Kidney (tissue), 14 donors: ENCODE results near the gene NAB2. TPM values are rescaled to one million over a fixed set of nuclear protein-coding genes. Genes with fewer than 3 reads are reported as not detected.

Experiments used
- DNase-seq, 5 donors: peaks; one replicate each; pipeline ENCODE4 v3.0.0-alpha.2; 2013 to 2020
- FAIRE-seq: peaks from 2 replicates; lab custom pipeline; 2012; peaks lifted over from hg19 to GRCh38; lab: Jason Lieb, UNC
- H3K27ac ChIP-seq, 2 donors: one replicate each; pipeline ENCODE4 v1.7.0; 2013; ENCODE audit warnings: low read depth in 2 of 2, low read length in 2 of 2, inconsistent platforms in 1 of 2
- H3K27me3 ChIP-seq: one replicate; pipeline ENCODE4 v1.7.1; 2013; ENCODE audit warnings: low read length, inconsistent platforms; ENCODE audit not compliant: control insufficient read depth, insufficient read depth
- H3K36me3 ChIP-seq, 3 donors: one replicate each; pipeline versions ENCODE4 v1.7.0 to v1.7.1; 2013; ENCODE audit warnings: low read length in 3 of 3, control low read depth in 1 of 3, inconsistent platforms in 1 of 3; ENCODE audit not compliant: insufficient read depth in 3 of 3, control insufficient read depth in 2 of 3
- H3K4me1 ChIP-seq, 3 donors: one replicate each; pipeline versions ENCODE4 v1.7.0 to v1.7.1; 2013; ENCODE audit warnings: low read length in 3 of 3, inconsistent platforms in 1 of 3, low read depth in 1 of 3; ENCODE audit not compliant: control insufficient read depth in 2 of 3, insufficient read depth in 2 of 3
- H3K4me3 ChIP-seq, 3 donors: one replicate each; pipeline versions ENCODE4 v1.7.0 to v1.8.1; 2013; ENCODE audit warnings: low read length in 3 of 3, control low read depth in 1 of 3, inconsistent platforms in 1 of 3
- H3K9ac ChIP-seq, 3 donors: one replicate each; pipeline versions ENCODE4 v1.7.0 to v1.7.1; 2013; ENCODE audit warnings: low read length in 3 of 3, control low read depth in 1 of 3, inconsistent platforms in 1 of 3
- H3K9me3 ChIP-seq, 3 donors: one replicate each; pipeline versions ENCODE4 v1.7.0 to v1.7.1; 2013; ENCODE audit warnings: low read length in 3 of 3, control low read depth in 1 of 3, inconsistent platforms in 1 of 3; ENCODE audit not compliant: control insufficient read depth in 2 of 3, insufficient read depth in 1 of 3
- intact Hi-C: fragments of 100-400 bp; cut with DNase I; formaldehyde crosslinking; loops from one replicate; pipeline ENCODE4 v1.11.1; 2022
- polyA plus RNA-seq: library from polyadenylated mRNA; stranded (reverse); fragments of 350-450 nt; fragmentation: Illumina TruSeq; extraction: RNeasy Lipid Tissue Mini Kit (QIAGEN cat#74804); gene quantifications from one replicate; pipeline ENCODE4 v1.2.3, GENCODE V29; 2014; ENCODE audit warnings: low read depth, low replicate concordance; ENCODE audit not compliant: insufficient read depth
- total RNA-seq: library from RNA; stranded (reverse); fragmentation: NEBNext Ultra II Directional; extraction: Animal tissue kit (Norgen Biotek cat#: 25700); gene quantifications from one replicate; pipeline ENCODE4 v1.2.1, GENCODE V29; 2021
- TF ChIP-seq, protein P1 (sequence below): IDR thresholded peaks from 3 replicates; pipeline ENCODE4 v1.5.1; 2012; ENCODE audit warnings: mild to moderate bottlenecking, moderate library complexity, borderline replicate concordance; ENCODE audit not compliant: insufficient read depth; ENCODE audit errors: extremely low read depth
- donor health status: control.
- donor health status: control.
- donor health status: control.
- donor health status: control.
- donor health status: control.
- donor health status: DM: yes; HTN: yes; CAD: no.
- donor health status: Normal renal cell carcinoma (clear cell type).

Gene NAB2
- total and polyA plus RNA-seq, 2 donors from 2014 or later: 13.9 to 28.0 TPM

DNA sequence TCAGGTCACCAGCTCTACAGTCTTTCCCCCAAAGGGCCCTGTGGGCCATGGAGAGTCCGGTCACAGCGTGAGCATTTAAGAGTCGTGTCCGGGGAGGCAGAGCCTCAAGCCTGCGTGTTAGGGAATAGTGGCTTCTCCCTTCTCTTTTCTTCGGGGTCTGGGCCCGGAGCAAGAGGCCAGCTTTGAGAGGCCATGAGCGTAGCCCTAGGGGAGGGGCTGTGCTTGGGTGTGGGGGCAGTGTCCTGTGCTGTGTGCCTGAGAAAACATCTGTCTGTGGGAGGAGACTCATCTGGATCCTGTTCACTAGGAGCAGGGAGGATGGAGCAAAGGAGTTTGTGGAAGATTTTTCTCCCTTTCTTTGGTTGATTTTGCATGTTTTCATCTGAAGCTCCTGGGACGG lies 53.2 kb downstream of the NAB2 start:
- no peak overlapping the region for H3K4me3 ChIP-seq
- no peak overlapping the region for H3K9ac ChIP-seq
- no peaks in the 10 kb centered on the region for H3K9me3 ChIP-seq
- peaks cover 13 to 35% (median 17%) of the 10 kb centered on the region in 3 donors for H3K36me3 ChIP-seq
- no peaks in the 10 kb centered on the region for H3K27me3 ChIP-seq
- TF ChIP-seq, protein P1, sequence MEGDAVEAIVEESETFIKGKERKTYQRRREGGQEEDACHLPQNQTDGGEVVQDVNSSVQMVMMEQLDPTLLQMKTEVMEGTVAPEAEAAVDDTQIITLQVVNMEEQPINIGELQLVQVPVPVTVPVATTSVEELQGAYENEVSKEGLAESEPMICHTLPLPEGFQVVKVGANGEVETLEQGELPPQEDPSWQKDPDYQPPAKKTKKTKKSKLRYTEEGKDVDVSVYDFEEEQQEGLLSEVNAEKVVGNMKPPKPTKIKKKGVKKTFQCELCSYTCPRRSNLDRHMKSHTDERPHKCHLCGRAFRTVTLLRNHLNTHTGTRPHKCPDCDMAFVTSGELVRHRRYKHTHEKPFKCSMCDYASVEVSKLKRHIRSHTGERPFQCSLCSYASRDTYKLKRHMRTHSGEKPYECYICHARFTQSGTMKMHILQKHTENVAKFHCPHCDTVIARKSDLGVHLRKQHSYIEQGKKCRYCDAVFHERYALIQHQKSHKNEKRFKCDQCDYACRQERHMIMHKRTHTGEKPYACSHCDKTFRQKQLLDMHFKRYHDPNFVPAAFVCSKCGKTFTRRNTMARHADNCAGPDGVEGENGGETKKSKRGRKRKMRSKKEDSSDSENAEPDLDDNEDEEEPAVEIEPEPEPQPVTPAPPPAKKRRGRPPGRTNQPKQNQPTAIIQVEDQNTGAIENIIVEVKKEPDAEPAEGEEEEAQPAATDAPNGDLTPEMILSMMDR: no peak
- H3K4me1 ChIP-seq: peaks cover 0 to 8% (median 0%) of the 10 kb centered on the region in 3 donors
- intact Hi-C loops: no loop called here
- no peak overlapping the region for H3K27ac ChIP-seq
- FAIRE-seq (no peak), DNase-seq (peak in 3 of 5 donors; percentile 41 to 65 (median 44))

DNA sequence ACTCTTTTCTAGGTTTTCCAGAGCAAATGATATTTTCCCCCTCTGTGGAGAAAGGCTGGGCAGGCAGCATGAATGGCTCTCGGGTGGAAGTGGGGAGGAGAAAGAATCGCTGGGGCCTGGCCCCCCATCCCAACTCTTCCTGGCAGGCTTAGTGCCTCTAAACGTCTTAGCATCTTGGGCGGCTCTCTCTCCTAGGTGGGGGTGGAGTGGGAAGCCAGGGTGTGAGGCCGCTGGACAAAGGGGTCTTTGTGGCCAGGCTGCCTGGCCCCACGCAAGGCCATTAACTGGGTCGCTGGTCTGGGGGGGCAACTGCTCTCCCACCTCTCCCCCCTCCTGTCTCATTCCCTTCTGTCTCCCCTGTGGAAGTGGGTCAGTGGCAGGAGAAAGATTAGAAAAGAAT lies 53.8 kb downstream of the NAB2 start:
- Histone ChIP-seq H3K9me3 (no peaks in the 10 kb centered on the region), H3K36me3 (peaks cover 13 to 35% (median 17%) of the 10 kb centered on the region in 3 donors), H3K4me1 (peaks cover 0 to 10% (median 0%) of the 10 kb centered on the region in 3 donors), H3K27me3 (no peaks in the 10 kb centered on the region), H3K9ac (no peak overlapping the region), H3K4me3 (no peak overlapping the region), H3K27ac (no peak overlapping the region)
- TF ChIP-seq, protein P1: no peak
- intact Hi-C loops: no loop called here
- FAIRE-seq: no peak
- no peak for DNase-seq

DNA sequence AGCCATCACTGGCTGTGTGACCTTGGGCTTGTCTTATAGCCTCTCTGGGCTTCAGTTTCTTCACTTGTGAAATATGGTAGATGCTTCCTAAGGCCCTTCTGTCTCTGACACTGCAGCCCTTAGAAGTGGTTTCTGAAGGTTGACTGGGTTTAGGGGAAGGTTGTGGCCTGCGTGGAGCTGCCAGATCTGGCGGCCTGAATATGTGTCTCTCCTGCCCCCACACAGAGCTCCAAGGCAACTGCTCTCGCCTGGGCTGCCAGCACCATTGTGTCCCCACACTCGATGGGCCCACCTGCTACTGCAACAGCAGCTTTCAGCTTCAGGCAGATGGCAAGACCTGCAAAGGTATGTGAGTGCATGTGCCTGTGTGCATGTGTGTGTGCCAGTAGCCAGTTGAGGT lies 54.5 kb downstream of the NAB2 start:
- Histone ChIP-seq H3K4me3 (no peak overlapping the region), H3K27ac (no peak overlapping the region), H3K9me3 (no peaks in the 10 kb centered on the region), H3K36me3 (peaks cover 13 to 35% (median 17%) of the 10 kb centered on the region in 3 donors), H3K4me1 (peaks cover 0 to 13% (median 0%) of the 10 kb centered on the region in 3 donors), H3K27me3 (no peaks in the 10 kb centered on the region), H3K9ac (no peak overlapping the region)
- FAIRE-seq: no peak
- intact Hi-C loops: no loop called here
- TF ChIP-seq, protein P1: no peak
- no peak for DNase-seq

Other genes with a start within 250 kb of the NAB2 start
- not detected for gene SDR9C7, start 154.7 kb upstream of the NAB2 start, total RNA-seq
- gene SDR9C7, start 154.7 kb upstream of the NAB2 start, polyA plus RNA-seq: not detected
- 0.41 TPM for gene RDH16, start 131.5 kb upstream of the NAB2 start, total RNA-seq
- gene RDH16, start 131.5 kb upstream of the NAB2 start, polyA plus RNA-seq: 0.15 TPM
- 6.6 TPM for gene ZBTB39, start 82.6 kb upstream of the NAB2 start, total RNA-seq
- 1.4 TPM for gene ZBTB39, start 82.6 kb upstream of the NAB2 start, polyA plus RNA-seq
- gene TAC3, start 72.6 kb upstream of the NAB2 start, total RNA-seq: not detected
- not detected for gene TAC3, start 72.6 kb upstream of the NAB2 start, polyA plus RNA-seq
- gene MYO1A, start 39.0 kb upstream of the NAB2 start, total RNA-seq: 0.25 TPM
- 0.77 TPM for gene MYO1A, start 39.0 kb upstream of the NAB2 start, polyA plus RNA-seq
- gene NEMP1, start 10.3 kb upstream of the NAB2 start, total RNA-seq: 10.3 TPM
- gene NEMP1, start 10.3 kb upstream of the NAB2 start, polyA plus RNA-seq: 2.1 TPM
- gene STAT6, start 22.2 kb downstream of the NAB2 start, total RNA-seq: 232 TPM
- 74.8 TPM for gene STAT6, start 22.2 kb downstream of the NAB2 start, polyA plus RNA-seq
- 121 TPM for gene LRP1, start 39.4 kb downstream of the NAB2 start, total RNA-seq
- 18.7 TPM for gene LRP1, start 39.4 kb downstream of the NAB2 start, polyA plus RNA-seq
- not detected for gene LRP1-AS, start 58.5 kb downstream of the NAB2 start, total RNA-seq
- gene LRP1-AS, start 58.5 kb downstream of the NAB2 start, polyA plus RNA-seq: not detected
- gene NXPH4, start 127.7 kb downstream of the NAB2 start, total RNA-seq: 0.16 TPM
- 0.71 TPM for gene NXPH4, start 127.7 kb downstream of the NAB2 start, polyA plus RNA-seq
- gene SHMT2, start 140.6 kb downstream of the NAB2 start, total RNA-seq: 70.1 TPM
- gene SHMT2, start 140.6 kb downstream of the NAB2 start, polyA plus RNA-seq: 49.3 TPM
- gene STAC3, start 162.1 kb downstream of the NAB2 start, total RNA-seq: 3.1 TPM
- 1.5 TPM for gene STAC3, start 162.1 kb downstream of the NAB2 start, polyA plus RNA-seq